ENCODE results near the gene GNB1L. TPM values are rescaled to one million over a fixed set of nuclear protein-coding genes. Genes with fewer than 3 reads are reported as not detected.

The GNB1L gene
- total RNA-seq, 1 experiment from 2014 or later = 15.8 TPM

DNA sequence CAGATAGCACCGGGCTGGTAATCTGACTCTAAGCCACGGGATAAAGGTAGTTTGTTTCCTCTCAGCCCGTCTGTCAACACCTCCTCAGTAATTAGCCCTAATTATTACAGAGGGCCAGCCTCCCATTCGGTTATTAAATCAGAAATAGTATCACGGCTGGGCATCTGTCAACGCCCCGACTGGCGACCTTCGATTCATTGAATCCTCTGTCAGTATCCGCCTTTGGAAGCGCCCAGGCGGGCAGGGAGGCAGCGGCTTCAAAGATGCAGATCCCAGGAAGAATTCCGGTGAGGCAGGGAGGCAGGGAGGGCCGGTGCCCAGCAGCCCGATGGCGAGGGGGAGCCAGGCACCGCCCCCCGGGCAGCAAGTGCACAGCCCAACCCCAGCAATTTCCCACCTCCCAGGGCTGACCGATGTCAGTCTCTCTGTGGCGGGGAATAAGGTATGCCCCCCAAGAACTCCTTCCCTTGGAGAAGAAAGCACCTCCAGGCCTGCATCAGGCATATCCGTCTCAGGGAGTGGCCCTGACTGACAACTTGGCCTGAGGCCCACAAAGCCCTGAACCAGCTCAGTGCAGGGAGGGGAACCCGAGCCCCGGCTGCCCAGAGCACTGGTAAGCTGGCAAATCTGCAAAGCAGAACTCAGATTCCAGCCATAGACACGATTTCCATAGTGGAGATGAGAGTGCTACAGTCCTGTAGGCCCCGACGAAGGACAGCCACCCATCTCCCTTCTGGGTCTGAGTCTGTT, 11.4 kb downstream of the GNB1L start:
- peaks cover 29% of the 10 kb centered on the region for H3K36me3 Mint-ChIP-seq (ENCODE audit: insufficient read depth, unreplicated experiment)
- H3K9me3 Mint-ChIP-seq (ENCODE audit: unreplicated experiment) = no peaks in the 10 kb centered on the region
- peaks cover 26% of the 10 kb centered on the region for H3K4me1 ChIP-seq
- TF ChIP-seq, protein P1, sequence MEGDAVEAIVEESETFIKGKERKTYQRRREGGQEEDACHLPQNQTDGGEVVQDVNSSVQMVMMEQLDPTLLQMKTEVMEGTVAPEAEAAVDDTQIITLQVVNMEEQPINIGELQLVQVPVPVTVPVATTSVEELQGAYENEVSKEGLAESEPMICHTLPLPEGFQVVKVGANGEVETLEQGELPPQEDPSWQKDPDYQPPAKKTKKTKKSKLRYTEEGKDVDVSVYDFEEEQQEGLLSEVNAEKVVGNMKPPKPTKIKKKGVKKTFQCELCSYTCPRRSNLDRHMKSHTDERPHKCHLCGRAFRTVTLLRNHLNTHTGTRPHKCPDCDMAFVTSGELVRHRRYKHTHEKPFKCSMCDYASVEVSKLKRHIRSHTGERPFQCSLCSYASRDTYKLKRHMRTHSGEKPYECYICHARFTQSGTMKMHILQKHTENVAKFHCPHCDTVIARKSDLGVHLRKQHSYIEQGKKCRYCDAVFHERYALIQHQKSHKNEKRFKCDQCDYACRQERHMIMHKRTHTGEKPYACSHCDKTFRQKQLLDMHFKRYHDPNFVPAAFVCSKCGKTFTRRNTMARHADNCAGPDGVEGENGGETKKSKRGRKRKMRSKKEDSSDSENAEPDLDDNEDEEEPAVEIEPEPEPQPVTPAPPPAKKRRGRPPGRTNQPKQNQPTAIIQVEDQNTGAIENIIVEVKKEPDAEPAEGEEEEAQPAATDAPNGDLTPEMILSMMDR (IDR thresholded peaks at IDR 0.05; ENCODE audit: insufficient read depth in 1 of 2, low read depth in 1 of 2, low read length in 1 of 2, severe bottlenecking in 1 of 2, unreplicated experiment in 1 of 2) = no peak
- no peaks in the 10 kb centered on the region; the same call in 1 of the 2 replicates for H3K36me3 ChIP-seq (ENCODE audit: control insufficient read depth, insufficient read depth, low read length)
- BruUV-seq (replicated peaks) = no TSS peak
- no peak for DNase-seq
- H3K4me1 Mint-ChIP-seq (ENCODE audit: low read depth, unreplicated experiment) = peaks cover 16% of the 10 kb centered on the region
- no peaks in the 10 kb centered on the region for H3K9me3 ChIP-seq
- ChIA-PET POLR2A (no interaction called here), CTCF (interaction anchor here (0.6 kb wide), 1 partner anchor 119 kb away, joined by 3 read pairs; no protein-coding TSS in a partner anchor)
- H3K27me3 Mint-ChIP-seq (ENCODE audit: insufficient read depth, unreplicated experiment) = no peaks in the 10 kb centered on the region
- H3K27ac Mint-ChIP-seq (ENCODE audit: unreplicated experiment) = no peak overlapping the region
- intact Hi-C loops (cut with micrococcal nuclease; ENCODE audit: unreplicated experiment) = no loop called here
- H3K4me3 Mint-ChIP-seq (ENCODE audit: unreplicated experiment) = no peak overlapping the region
- H3K27me3 ChIP-seq (replicated peaks; ENCODE audit: control insufficient read depth, insufficient read depth, low read length) = no peaks in the 10 kb centered on the region
- no peak overlapping the region for H3K4me3 ChIP-seq (ENCODE audit: low read depth, low read length)

DNA sequence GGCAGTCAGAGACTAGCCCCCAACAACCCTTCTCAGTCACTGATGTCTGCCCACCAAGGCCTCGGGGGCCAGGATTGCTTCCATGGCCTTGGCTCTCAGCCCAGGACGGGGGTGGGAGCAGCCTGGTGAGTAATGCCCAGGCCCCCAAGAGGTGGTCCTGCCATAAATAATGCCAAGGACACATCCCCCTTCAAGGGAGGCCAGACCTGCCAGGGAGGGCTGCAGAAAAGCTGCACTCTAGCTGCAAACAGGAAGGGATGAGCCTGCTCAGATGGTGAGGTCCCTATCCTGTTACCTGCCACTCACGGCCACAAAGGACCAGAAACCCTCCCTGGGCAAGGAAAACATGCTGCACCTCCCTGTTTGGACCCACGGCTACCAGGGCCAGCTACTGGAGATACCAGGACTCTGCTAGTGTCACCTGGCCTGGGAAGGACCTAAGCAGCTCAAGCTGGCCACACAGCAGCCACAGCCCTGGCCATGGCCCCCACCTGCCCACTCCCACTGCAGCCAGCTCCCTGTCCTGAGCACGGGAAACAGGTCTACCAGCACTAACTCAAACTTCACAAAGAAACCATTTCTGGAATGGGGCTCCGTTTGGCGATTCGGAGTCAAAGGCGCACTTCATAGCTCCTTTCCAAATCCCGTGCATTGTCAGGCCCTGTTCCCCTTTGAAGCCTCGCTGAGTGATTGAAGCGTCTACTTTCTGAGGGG, 12.1 kb downstream of the GNB1L start:
- no peak overlapping the region for H3K4me3 Mint-ChIP-seq (ENCODE audit: unreplicated experiment)
- no TSS peak for BruUV-seq (replicated peaks)
- Histone ChIP-seq H3K9me3 (no peaks in the 10 kb centered on the region), H3K36me3 (ENCODE audit: control insufficient read depth, insufficient read depth, low read length) (no peaks in the 10 kb centered on the region; the same call in 1 of the 2 replicates), H3K27me3 (replicated peaks; ENCODE audit: control insufficient read depth, insufficient read depth, low read length) (no peaks in the 10 kb centered on the region), H3K4me1 (peaks cover 21% of the 10 kb centered on the region), H3K4me3 (ENCODE audit: low read depth, low read length) (no peak overlapping the region)
- H3K4me1 Mint-ChIP-seq (ENCODE audit: low read depth, unreplicated experiment) = peaks cover 16% of the 10 kb centered on the region
- H3K27ac Mint-ChIP-seq (ENCODE audit: unreplicated experiment) = no peak overlapping the region
- TF ChIP-seq, protein P1 (IDR thresholded peaks at IDR 0.05; ENCODE audit: insufficient read depth in 1 of 2, low read depth in 1 of 2, low read length in 1 of 2, severe bottlenecking in 1 of 2, unreplicated experiment in 1 of 2) = no peak
- intact Hi-C loops (cut with micrococcal nuclease; ENCODE audit: unreplicated experiment) = no loop called here
- DNase-seq = no peak
- POLR2A ChIA-PET = no interaction called here
- peaks cover 22% of the 10 kb centered on the region for H3K36me3 Mint-ChIP-seq (ENCODE audit: insufficient read depth, unreplicated experiment)
- H3K9me3 Mint-ChIP-seq (ENCODE audit: unreplicated experiment) = no peaks in the 10 kb centered on the region
- no peaks in the 10 kb centered on the region for H3K27me3 Mint-ChIP-seq (ENCODE audit: insufficient read depth, unreplicated experiment)
- CTCF ChIA-PET = interaction anchor here (0.6 kb wide), 1 partner anchor 120 kb away, joined by 3 read pairs; no protein-coding TSS in a partner anchor

DNA sequence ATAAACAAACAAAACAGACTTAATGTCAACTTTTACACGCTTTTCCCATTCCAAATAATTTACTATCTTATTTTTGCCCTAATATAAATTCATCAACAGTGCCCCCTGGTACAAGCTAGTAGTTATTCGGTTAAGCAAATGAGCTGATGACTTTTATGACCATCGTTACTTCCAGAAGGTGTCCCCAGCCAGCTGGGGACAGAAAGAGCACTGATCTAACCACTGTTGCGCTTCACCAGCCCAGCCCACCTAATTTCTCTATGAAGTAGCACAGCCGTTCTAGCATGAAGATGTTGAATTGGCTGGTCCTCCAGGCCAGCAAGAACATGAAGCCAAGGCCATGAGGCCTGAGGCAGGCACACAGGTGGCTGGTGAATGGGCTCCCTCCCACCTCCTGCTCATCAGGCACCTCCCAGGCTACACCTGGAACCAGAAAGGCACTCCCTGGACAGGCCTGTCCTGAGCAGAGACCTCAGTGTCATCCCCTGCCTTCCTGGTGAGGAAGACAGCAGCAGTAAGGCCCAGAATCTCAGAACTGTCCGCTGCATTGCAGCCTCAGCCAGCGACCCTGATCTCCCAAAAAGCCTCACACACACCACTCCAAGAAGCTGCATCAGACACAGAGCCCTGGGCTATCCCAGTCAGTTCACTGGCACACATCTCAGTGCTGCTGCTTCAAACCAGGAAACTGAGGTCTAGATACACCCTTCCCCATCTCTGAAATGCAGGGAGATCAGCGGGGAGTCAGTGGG, 12.9 kb downstream of the GNB1L start:
- Mint-ChIP-seq H3K4me3 (ENCODE audit: unreplicated experiment) (no peak overlapping the region), H3K36me3 (ENCODE audit: insufficient read depth, unreplicated experiment) (peaks cover 14% of the 10 kb centered on the region), H3K9me3 (ENCODE audit: unreplicated experiment) (no peaks in the 10 kb centered on the region), H3K27ac (ENCODE audit: unreplicated experiment) (no peak overlapping the region), H3K4me1 (ENCODE audit: low read depth, unreplicated experiment) (peaks cover 16% of the 10 kb centered on the region), H3K27me3 (ENCODE audit: insufficient read depth, unreplicated experiment) (no peaks in the 10 kb centered on the region)
- CTCF ChIA-PET = interaction anchor here (0.6 to 1.0 kb wide), 3 partner anchors 8 to 118 kb away, joined by 3 to 4 read pairs (median 3); no protein-coding TSS in a partner anchor
- BruUV-seq (replicated peaks) = no TSS peak
- H3K4me1 ChIP-seq = peaks cover 21% of the 10 kb centered on the region
- TF ChIP-seq, protein P1 (IDR thresholded peaks at IDR 0.05; ENCODE audit: insufficient read depth in 1 of 2, low read depth in 1 of 2, low read length in 1 of 2, severe bottlenecking in 1 of 2, unreplicated experiment in 1 of 2) = no peak
- H3K4me3 ChIP-seq (ENCODE audit: low read depth, low read length) = no peak overlapping the region
- H3K36me3 ChIP-seq (ENCODE audit: control insufficient read depth, insufficient read depth, low read length) = no peaks in the 10 kb centered on the region
- POLR2A ChIA-PET = interaction anchor here (1.6 kb wide), 1 partner anchor 8 kb away, joined by 8 read pairs; no protein-coding TSS in a partner anchor
- intact Hi-C loops (cut with micrococcal nuclease; ENCODE audit: unreplicated experiment) = no loop called here
- DNase-seq = no peak
- H3K9me3 ChIP-seq = no peaks in the 10 kb centered on the region
- H3K27me3 ChIP-seq (replicated peaks; ENCODE audit: control insufficient read depth, insufficient read depth, low read length) = no peaks in the 10 kb centered on the region
